NT2/D1 (cell line): ENCODE data around the gene EIF4G3.

Experiments used
- DNase-seq: peaks from one replicate; pipeline ENCODE4 v3.0.0-alpha.2; 2011; ENCODE audit warnings: low read depth, low spot score
- H3K27me3 ChIP-seq: 2 replicates; pipeline ENCODE4 v1.6.0; 2011; ENCODE audit warnings: mild to moderate bottlenecking; ENCODE audit not compliant: insufficient read length, insufficient read depth
- H3K36me3 ChIP-seq: 2 replicates; pipeline ENCODE4 v1.6.1; 2011; ENCODE audit warnings: mild to moderate bottlenecking, low read length, mixed read lengths; ENCODE audit not compliant: insufficient read depth, insufficient read length
- H3K4me1 ChIP-seq: 2 replicates; pipeline ENCODE4 v1.5.1; 2011; ENCODE audit not compliant: insufficient read depth, insufficient read length
- H3K4me3 ChIP-seq: 2 replicates; pipeline ENCODE4 v1.5.1; 2011; ENCODE audit warnings: low read depth; ENCODE audit not compliant: insufficient read length
- H3K9ac ChIP-seq: 2 replicates; pipeline ENCODE4 v1.6.0; 2011; ENCODE audit warnings: low read depth; ENCODE audit not compliant: insufficient read length
- H3K9me3 ChIP-seq: 2 replicates; pipeline ENCODE4 v1.5.1; 2011; ENCODE audit warnings: mild to moderate bottlenecking, low read length; ENCODE audit not compliant: insufficient read depth
- SUZ12 ChIP-seq: IDR thresholded peaks from 2 replicates; pipeline ENCODE4 v1.6.1; 2011; ENCODE audit not compliant: insufficient read length, insufficient read depth; ENCODE audit errors: extremely low read depth
- YY1 ChIP-seq: IDR thresholded peaks from 2 replicates; pipeline ENCODE4 v1.6.1; 2011; ENCODE audit not compliant: insufficient read length, insufficient read depth
- ZNF274 ChIP-seq: IDR thresholded peaks from 2 replicates; pipeline ENCODE4 v1.6.1; 2011; ENCODE audit warnings: mild to moderate bottlenecking, low read depth, low read length

Gene EIF4G3

GRCh38 chr1:20893931-20894330 is 282.8 kb downstream of the EIF4G3 start:
- no peak overlapping the region for H3K9ac ChIP-seq

GRCh38 chr1:20891091-20891490 is 285.6 kb downstream of the EIF4G3 start:
- peaks cover 19% of the 10 kb centered on the region for H3K36me3 ChIP-seq
- H3K4me3 ChIP-seq: no peak overlapping the region
- no peak overlapping the region for H3K9ac ChIP-seq
- no peaks in the 10 kb centered on the region for H3K27me3 ChIP-seq
- no peak for DNase-seq
- TF ChIP-seq ZNF274 (no peak), SUZ12 (no peak)
- H3K4me1 ChIP-seq: no peaks in the 10 kb centered on the region
- H3K9me3 ChIP-seq: no peaks in the 10 kb centered on the region

More at GRCh38 chr1:20893931-20894330, 282.8 kb downstream of the EIF4G3 start:
- TF ChIP-seq YY1 (no peak), SUZ12 (no peak), ZNF274 (no peak)
- H3K36me3 ChIP-seq: peaks cover 19% of the 10 kb centered on the region
- no peaks in the 10 kb centered on the region for H3K4me1 ChIP-seq
- no peak overlapping the region for H3K4me3 ChIP-seq
- no peaks in the 10 kb centered on the region for H3K27me3 ChIP-seq
- H3K9me3 ChIP-seq: no peaks in the 10 kb centered on the region
- DNase-seq: no peak

- H3K4me3 ChIP-seq: no peak overlapping the region
- no peak for TF ChIP-seq ZNF274
- peaks cover 13% of the 10 kb centered on the region for H3K36me3 ChIP-seq
- H3K9me3 ChIP-seq: no peaks in the 10 kb centered on the region
- no peaks in the 10 kb centered on the region for H3K27me3 ChIP-seq
- no peak overlapping the region for H3K9ac ChIP-seq
- no peaks in the 10 kb centered on the region for H3K4me1 ChIP-seq
- no peak for DNase-seq
Measured at GRCh38 chr1:20887246-20887645, 289.5 kb downstream of the EIF4G3 start.

GRCh38 chr1:20885121-20885520 is 291.6 kb downstream of the EIF4G3 start:
- Histone ChIP-seq H3K4me3 (no peak overlapping the region), H3K27me3 (no peaks in the 10 kb centered on the region), H3K4me1 (no peaks in the 10 kb centered on the region), H3K9me3 (no peaks in the 10 kb centered on the region), H3K9ac (no peak overlapping the region), H3K36me3 (peaks cover 3% of the 10 kb centered on the region)
- TF ChIP-seq ZNF274: no peak
- DNase-seq: no peak

- H3K9ac ChIP-seq: no peak overlapping the region
- H3K27me3 ChIP-seq: no peaks in the 10 kb centered on the region
- H3K4me1 ChIP-seq: no peaks in the 10 kb centered on the region
- TF ChIP-seq ZNF274: no peak
- no peak for TF ChIP-seq SUZ12
- no peak for TF ChIP-seq YY1
- peaks cover 3% of the 10 kb centered on the region for H3K36me3 ChIP-seq
- no peak for DNase-seq
- no peak overlapping the region for H3K4me3 ChIP-seq
- H3K9me3 ChIP-seq: no peaks in the 10 kb centered on the region
Measured at GRCh38 chr1:20884513-20884912, 292.2 kb downstream of the EIF4G3 start.

GRCh38 chr1:20883766-20884165 is 292.9 kb downstream of the EIF4G3 start:
- DNase-seq: no peak
- H3K27me3 ChIP-seq: no peaks in the 10 kb centered on the region
- no peak overlapping the region for H3K9ac ChIP-seq
- H3K4me1 ChIP-seq: no peaks in the 10 kb centered on the region
- H3K9me3 ChIP-seq: no peaks in the 10 kb centered on the region
- no peak overlapping the region for H3K4me3 ChIP-seq
- peaks cover 9% of the 10 kb centered on the region for H3K36me3 ChIP-seq
- TF ChIP-seq SUZ12 (no peak), YY1 (no peak), ZNF274 (no peak)

- no peaks in the 10 kb centered on the region for H3K9me3 ChIP-seq
- no peak overlapping the region for H3K4me3 ChIP-seq
- TF ChIP-seq ZNF274 (no peak), YY1 (no peak), SUZ12 (no peak)
- H3K4me1 ChIP-seq: no peaks in the 10 kb centered on the region
- DNase-seq: no peak
- peaks cover 16% of the 10 kb centered on the region for H3K36me3 ChIP-seq
- H3K9ac ChIP-seq: no peak overlapping the region
- H3K27me3 ChIP-seq: no peaks in the 10 kb centered on the region
Measured at GRCh38 chr1:20882837-20883236, 293.9 kb downstream of the EIF4G3 start.

- H3K4me1 ChIP-seq: no peaks in the 10 kb centered on the region
- DNase-seq: no peak
- H3K27me3 ChIP-seq: no peaks in the 10 kb centered on the region
- H3K9me3 ChIP-seq: no peaks in the 10 kb centered on the region
- no peak overlapping the region for H3K9ac ChIP-seq
- no peak overlapping the region for H3K4me3 ChIP-seq
- TF ChIP-seq ZNF274 (no peak), YY1 (no peak), SUZ12 (no peak)
- peaks cover 17% of the 10 kb centered on the region for H3K36me3 ChIP-seq
Measured at GRCh38 chr1:20878799-20879198, 297.9 kb downstream of the EIF4G3 start.
